Fibroblast of skin of back (primary cell): Measurements from ENCODE around the gene GCAT. TPM values are rescaled to one million over a fixed set of nuclear protein-coding genes. Genes with fewer than 3 reads are reported as not detected.
A peak's percentile ranks its signal among the peaks of the same experiment; 100 is the strongest.

ENCODE experiments used
- DNase-seq: peaks from one replicate; pipeline ENCODE4 v3.0.0-alpha.2; 2013
- polyA plus RNA-seq, 2 experiments: library from polyadenylated mRNA; unstranded; fragments of 120-200 nt; gene quantifications; one replicate each; pipeline ENCODE4 v1.2.1, GENCODE V29; 2013; ENCODE audit not compliant: insufficient read length in 2 of 2

GCAT gene
- 20.0 TPM for polyA plus RNA-seq (2013, experiment 1 of 2; ENCODE audit: insufficient read length)
- polyA plus RNA-seq (2013, experiment 2 of 2; ENCODE audit: insufficient read length) = 20.0 TPM

- DNase-seq = peak; percentile 95
These were observed at the start of gene GCAT for GRCh38 chr22:37807410-37808293. Gene GCAT (plus strand): TSS chr22:37807934. CDS start chr22:37807968, 34 bp downstream.

- DNase-seq = no peak
These were observed 49.0 kb upstream of the GCAT start for GRCh38 chr22:37758694-37759093.

GRCh38 chr22:37759281-37759680, 48.5 kb upstream of the GCAT start:
- no peak for DNase-seq

GRCh38 chr22:37760152-37760551, 47.6 kb upstream of the GCAT start:
- no peak for DNase-seq

- no peak for DNase-seq
These were observed 45.3 kb upstream of the GCAT start for GRCh38 chr22:37762389-37762836.

GRCh38 chr22:37763012-37763411, 44.7 kb upstream of the GCAT start:
- no peak for DNase-seq

- DNase-seq = no peak
These were observed 44.1 kb upstream of the GCAT start for GRCh38 chr22:37763652-37764051.

GRCh38 chr22:37764622-37765021, 43.1 kb upstream of the GCAT start:
- no peak for DNase-seq

- no peak for DNase-seq
These were observed 42.2 kb upstream of the GCAT start for GRCh38 chr22:37765498-37765897.

- DNase-seq = no peak
These were observed 41.7 kb upstream of the GCAT start for GRCh38 chr22:37765953-37766576.

- DNase-seq = no peak
These were observed 39.5 kb upstream of the GCAT start for GRCh38 chr22:37768273-37768672.

GRCh38 chr22:37769056-37769455, 38.7 kb upstream of the GCAT start:
- DNase-seq = no peak

- DNase-seq = no peak
These were observed 36.7 kb upstream of the GCAT start for GRCh38 chr22:37771081-37771480.

GRCh38 chr22:37771702-37772427, 35.9 kb upstream of the GCAT start:
- no peak for DNase-seq

- no peak for DNase-seq
These were observed 33.0 kb upstream of the GCAT start for GRCh38 chr22:37774728-37775127.

GRCh38 chr22:37775785-37776638, 31.7 kb upstream of the GCAT start:
- peak; percentile 62 for DNase-seq

GRCh38 chr22:37776639-37777005, 31.1 kb upstream of the GCAT start:
- DNase-seq = no peak

- peak; percentile 69 for DNase-seq
These were observed 30.5 kb upstream of the GCAT start for GRCh38 chr22:37777122-37777687.

- DNase-seq = no peak
These were observed 29.2 kb upstream of the GCAT start for GRCh38 chr22:37778370-37779009.

- DNase-seq = no peak
These were observed 26.2 kb upstream of the GCAT start for GRCh38 chr22:37781434-37782059.
